ENCODE measurements around the gene MBD3. TPM values are rescaled to one million over a fixed set of nuclear protein-coding genes. Genes with fewer than 3 reads are reported as not detected.

The MBD3 gene
- total and polyA plus RNA-seq, 10 donors = 57.4 to 177 (median 75.6) TPM

GRCh38 chr19:1608359-1609102, 15.9 kb upstream of the MBD3 start:
- H3K4me1 ChIP-seq = peaks cover 32 to 65% (median 45%) of the 10 kb centered on the region in 6 donors
- intact Hi-C loops (cut with DNase I; ENCODE audit: low total_unique reads) = loop anchor here (5.0 kb wide), 1 partner anchor 44 kb away; the partner anchor contains the start of gene TCF3
- no peak for DNase-seq
- peaks cover 0 to 43% (median 26%) of the 10 kb centered on the region in 6 donors for H3K36me3 ChIP-seq
- TF ChIP-seq CTCF (IDR thresholded peaks at IDR 0.05 in 8 of 11, conservative IDR thresholded peaks at IDR 0.05 in 3 of 11) (no peak), POLR2AphosphoS5 (IDR thresholded peaks at IDR 0.05) (peak; percentile 56 to 70 (median 57))
- peak overlapping the region in 6 of 8 donors; percentile 43 to 78 (median 66) for H3K27ac ChIP-seq
- WGBS, 5 donors = 28 to 48% (median 33%) methylated on average over 15 to 23 of the region's 23 CpGs
- H3K27me3 ChIP-seq (replicated peaks in 1 of 7) = no peaks in the 10 kb centered on the region
- H3K9me3 ChIP-seq = no peaks in the 10 kb centered on the region
- H3K4me3 ChIP-seq = peak overlapping the region in 4 of 8 donors; percentile 7 to 58 (median 14)

DNA sequence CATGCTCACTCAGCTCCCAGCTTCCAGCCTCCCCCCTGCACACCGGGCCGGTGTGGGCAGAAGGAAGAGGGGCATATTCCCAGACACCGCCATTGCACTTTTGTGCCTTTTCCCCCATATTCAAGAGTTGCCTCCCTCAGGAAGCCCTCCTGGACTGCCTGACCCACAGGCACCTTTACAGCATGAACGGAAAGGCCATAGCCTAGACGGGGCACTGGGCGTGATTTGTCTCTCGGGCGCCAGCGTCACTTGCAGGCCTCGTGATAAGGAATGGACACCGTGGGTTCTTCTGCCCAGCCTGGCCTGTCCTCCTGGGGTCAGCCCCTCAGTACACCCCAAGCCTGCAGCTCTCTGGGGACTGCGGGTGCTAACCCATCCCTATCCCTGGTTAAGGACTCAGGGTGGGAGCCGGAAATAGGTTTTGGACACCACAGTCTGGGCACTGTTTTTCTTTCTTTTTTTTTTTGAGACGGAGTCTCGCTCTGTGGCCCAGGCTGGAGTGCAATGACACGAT, 13.5 kb upstream of the MBD3 start:
- peaks cover 36 to 89% (median 61%) of the 10 kb centered on the region in 6 donors for H3K4me1 ChIP-seq

GRCh38 chr19:1605236-1606137, 12.8 kb upstream of the MBD3 start, which contains the start of gene UQCR11:
UQCR11 (minus strand) TSS chr19:1605462; CDS start chr19:1605409, 53 bp downstream.
- H3K36me3 ChIP-seq = peaks cover 0 to 41% (median 0%) of the 10 kb centered on the region in 6 donors
- no peaks in the 10 kb centered on the region for H3K9me3 ChIP-seq
- H3K27ac ChIP-seq = peak within 1 kb of the TSS; percentile 80 to 95 (median 94)
- WGBS, 5 donors = 0 to 1% (median 0%) methylated on average over 48 to 79 of the region's 79 CpGs
- H3K27me3 ChIP-seq (replicated peaks in 1 of 7) = no peaks in the 10 kb centered on the region
- peak in 1 of 3 donors; percentile 9 for TF ChIP-seq POLR2A (IDR thresholded peaks at IDR 0.05)
- peak; percentile 81 to 86 (median 84) for TF ChIP-seq POLR2AphosphoS5 (IDR thresholded peaks at IDR 0.05)
- peak in 10 of 11 experiments; percentile 37 to 65 (median 58) for TF ChIP-seq CTCF (IDR thresholded peaks at IDR 0.05 in 8 of 11, conservative IDR thresholded peaks at IDR 0.05 in 3 of 11)
- H3K4me3 ChIP-seq = peak within 1 kb of the TSS; percentile 81 to 100 (median 96)
- H3K4me1 ChIP-seq = peaks cover 36 to 94% (median 61%) of the 10 kb centered on the region in 6 donors
- intact Hi-C loops (cut with DNase I; ENCODE audit: low total_unique reads) = loop anchor here (5.0 kb wide), 1 partner anchor 47 kb away; the partner anchor contains the start of gene TCF3
- peak; percentile 98 for DNase-seq

More for the DNA sequence above, 13.5 kb upstream of the MBD3 start:
- Histone ChIP-seq H3K4me3 (peak overlapping the region in 7 of 8 donors; percentile 81 to 100 (median 95)), H3K27ac (peak overlapping the region; percentile 80 to 95 (median 94)), H3K36me3 (peaks cover 0 to 43% (median 3%) of the 10 kb centered on the region in 6 donors), H3K9me3 (no peaks in the 10 kb centered on the region), H3K27me3 (replicated peaks in 1 of 7) (no peaks in the 10 kb centered on the region)
- DNase-seq = no peak
- 18 to 23% (median 19%) methylated on average over 16 of the region's 16 CpGs for WGBS, 5 donors
- intact Hi-C loops (cut with DNase I; ENCODE audit: low total_unique reads) = loop anchor here (5.0 kb wide), 1 partner anchor 46 kb away; the partner anchor contains the start of gene TCF3
- TF ChIP-seq CTCF (IDR thresholded peaks at IDR 0.05 in 8 of 11, conservative IDR thresholded peaks at IDR 0.05 in 3 of 11) (no peak), POLR2A (IDR thresholded peaks at IDR 0.05) (no peak), POLR2AphosphoS5 (IDR thresholded peaks at IDR 0.05) (no peak)

Data from spleen (tissue), 11 donors.